HG03039 (cell line): ENCODE measurements around the gene DCUN1D5.
A peak's percentile ranks its signal among the peaks of the same experiment; 100 is the strongest.

Source experiments
- ATAC-seq: cut with Tn5 transposase; IDR thresholded peaks from one replicate; pipeline ENCODE4 v1.9.1; 2021; ENCODE audit warnings: mild to moderate bottlenecking, moderate library complexity; ENCODE audit not compliant: unreplicated experiment

DCUN1D5 gene

GRCh38 chr11:103091801-103092524, at the start of gene DCUN1D5:
TSS of gene DCUN1D5 (minus strand) at chr11:103092160. CDS start at chr11:103091872, 288 bp downstream.
- peak; percentile 100 for ATAC-seq

GRCh38 chr11:103125462-103125861, 33.5 kb upstream of the DCUN1D5 start:
- ATAC-seq = no peak

GRCh38 chr11:103114836-103115235, 22.9 kb upstream of the DCUN1D5 start:
- no peak for ATAC-seq

DNA sequence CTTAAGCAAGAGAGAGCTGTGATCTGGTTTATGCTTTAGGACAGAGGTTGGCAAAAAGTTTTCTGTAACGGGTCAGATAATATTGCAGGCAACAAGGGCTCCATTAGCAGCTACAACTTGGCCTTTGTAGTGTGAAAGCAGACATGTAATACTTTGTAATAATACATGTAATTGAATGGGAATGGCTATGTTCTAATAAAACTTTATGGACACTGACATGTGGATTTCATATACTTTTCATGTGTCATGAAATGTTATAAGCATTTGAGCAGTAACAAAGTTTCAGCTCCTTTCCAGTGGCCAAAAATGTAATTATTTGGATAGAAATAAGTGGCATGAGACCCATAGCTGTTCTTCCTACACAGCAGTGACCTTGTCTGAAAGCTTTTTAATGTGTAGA, 20.4 kb upstream of the DCUN1D5 start:
- ATAC-seq = no peak

GRCh38 chr11:103111400-103111799, 19.4 kb upstream of the DCUN1D5 start:
- no peak for ATAC-seq

DNA sequence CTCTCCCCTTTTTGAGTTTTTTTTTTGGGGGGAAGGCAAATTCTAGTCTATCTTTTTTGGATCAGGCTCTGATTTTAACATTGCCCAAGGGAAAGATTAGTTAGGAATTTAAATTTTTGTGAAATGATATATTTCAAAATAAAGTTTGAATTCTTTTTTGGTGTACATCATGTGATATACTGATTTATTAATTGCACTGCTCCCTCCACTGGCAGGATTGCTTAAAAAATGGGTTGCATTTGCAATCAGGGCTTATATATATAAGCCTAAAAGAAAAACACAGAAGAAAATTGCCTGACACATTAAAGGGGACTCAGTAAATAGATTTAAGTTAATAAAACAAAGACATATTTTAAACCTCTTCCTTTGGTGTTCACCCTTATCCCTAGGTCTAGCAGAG, 18.4 kb upstream of the DCUN1D5 start:
- no peak for ATAC-seq

GRCh38 chr11:103109818-103110388, 17.9 kb upstream of the DCUN1D5 start:
- ATAC-seq = no peak

DNA sequence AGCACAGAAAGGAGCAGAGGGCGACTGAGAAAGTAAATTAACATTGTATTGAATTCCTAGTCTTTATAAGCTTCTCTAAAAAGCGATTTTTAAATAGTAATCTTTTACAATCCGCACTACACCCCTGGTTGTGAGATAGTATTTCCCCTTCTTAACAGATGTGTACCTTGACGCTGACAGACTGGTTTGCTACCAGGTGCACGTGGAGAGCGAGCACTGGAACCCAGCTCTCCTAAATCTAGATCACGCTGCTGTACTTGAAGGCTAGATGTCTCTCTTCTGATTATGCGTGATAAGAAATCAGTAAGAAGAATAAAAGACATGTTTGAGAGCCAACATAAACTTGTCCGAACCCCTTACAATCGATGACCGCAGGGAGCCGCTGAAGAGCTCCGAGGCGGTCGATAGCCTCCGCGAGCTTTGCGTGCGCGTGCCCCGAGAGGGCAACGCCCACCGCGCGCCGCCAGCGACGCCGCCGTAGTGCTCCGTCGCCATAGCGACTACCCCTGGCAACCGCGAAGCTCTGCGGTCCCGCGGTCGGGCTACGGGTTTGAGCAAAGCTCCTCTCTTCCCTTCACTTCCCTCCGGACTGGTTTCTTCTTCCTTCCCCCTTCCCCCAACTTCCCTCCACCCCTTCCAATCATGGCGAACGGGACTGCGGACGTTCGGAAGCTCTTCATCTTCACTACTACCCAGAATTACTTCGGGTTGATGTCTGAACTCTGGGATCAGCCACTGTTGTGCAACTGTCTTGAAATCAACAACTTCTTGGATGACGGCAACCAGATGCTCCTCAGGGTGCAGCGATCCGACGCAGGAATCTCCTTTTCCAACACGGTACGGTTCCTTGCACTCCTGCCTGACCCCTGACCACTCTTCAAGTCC, 17.2 kb upstream of the DCUN1D5 start, which contains the start of gene DYNC2H1:
TSS of gene DYNC2H1 (plus strand) at position 494 of the 885 bp plus-strand sequence. CDS start at position 643, 149 bp downstream.
- peak; percentile 100 for ATAC-seq

- ATAC-seq = no peak
Measured at GRCh38 chr11:103097279-103097678, 5.3 kb upstream of the DCUN1D5 start.

- ATAC-seq = peak; percentile 35
Measured at GRCh38 chr11:103091064-103091800, 728 bp downstream of the DCUN1D5 start.

- no peak for ATAC-seq
Measured at GRCh38 chr11:103086461-103086860, 5.5 kb downstream of the DCUN1D5 start.

DNA sequence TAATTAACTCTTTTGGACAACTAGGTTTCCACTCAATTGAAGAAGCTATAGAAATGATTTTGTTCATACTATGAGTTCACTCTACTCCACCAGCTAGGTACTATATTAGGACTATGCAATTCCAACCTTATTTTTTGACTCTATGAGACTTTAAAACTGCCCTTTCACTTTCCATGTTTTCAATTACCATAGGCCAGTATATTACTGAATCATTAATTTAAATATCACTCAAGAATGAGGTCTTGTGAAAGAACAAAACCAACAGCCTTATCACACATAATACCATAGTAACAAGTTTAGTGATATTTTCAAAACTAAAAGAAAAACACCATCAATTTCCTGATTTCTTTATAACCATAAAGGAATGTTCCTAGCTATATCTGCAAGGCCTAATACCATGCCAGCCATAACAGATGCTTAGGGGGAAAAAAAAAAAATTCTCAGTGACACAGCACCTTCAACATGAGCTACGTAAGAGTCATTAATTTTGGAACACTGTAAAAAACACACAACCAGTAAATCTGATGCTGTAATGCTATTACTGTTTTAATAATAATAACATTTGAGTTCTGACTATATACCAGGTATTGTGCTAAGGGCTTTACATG, 6.1 kb downstream of the DCUN1D5 start:
- ATAC-seq = no peak

GRCh38 chr11:103079833-103080232, 12.1 kb downstream of the DCUN1D5 start:
- no peak for ATAC-seq

DNA sequence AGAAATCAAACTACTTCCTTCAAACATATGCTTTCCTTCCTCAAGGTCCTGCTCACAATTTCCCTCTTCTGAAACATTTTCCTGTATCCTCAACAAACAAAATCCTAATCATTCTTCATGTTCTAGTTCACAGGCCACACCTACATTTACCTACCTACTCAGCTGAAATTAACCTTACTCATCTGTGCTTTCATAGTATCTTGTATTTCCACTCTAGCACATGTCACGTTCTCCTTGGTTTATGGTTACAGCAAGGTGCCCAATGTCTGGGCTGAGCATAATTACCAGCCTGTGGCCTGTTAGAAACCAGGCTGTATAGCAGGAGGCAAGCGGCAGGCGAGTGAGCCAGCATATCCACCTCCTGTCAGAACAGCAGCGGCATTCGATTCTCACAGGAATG, 13.2 kb downstream of the DCUN1D5 start:
- ATAC-seq = no peak

GRCh38 chr11:103077554-103077953, 14.4 kb downstream of the DCUN1D5 start:
- no peak for ATAC-seq

- ATAC-seq = no peak
Measured at GRCh38 chr11:103076361-103076760, 15.6 kb downstream of the DCUN1D5 start.

DNA sequence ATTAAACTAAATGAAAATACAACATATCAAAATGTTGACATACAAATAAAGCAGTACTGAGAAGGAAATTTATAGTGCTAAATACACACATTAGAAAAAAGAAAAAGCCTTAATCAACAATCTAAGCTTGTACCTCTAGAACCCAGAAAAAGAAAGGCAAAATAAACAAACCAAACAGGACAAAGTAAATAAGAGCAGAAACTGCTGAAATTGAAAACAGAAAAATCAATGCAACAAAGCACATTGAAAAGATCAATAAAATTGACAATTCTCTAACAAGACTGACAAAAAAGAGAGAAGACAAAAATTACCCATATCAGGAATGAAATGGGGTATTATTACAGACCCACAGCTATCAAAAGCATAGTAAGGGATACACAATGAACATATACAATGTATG, 21.0 kb downstream of the DCUN1D5 start:
- no peak for ATAC-seq

DNA sequence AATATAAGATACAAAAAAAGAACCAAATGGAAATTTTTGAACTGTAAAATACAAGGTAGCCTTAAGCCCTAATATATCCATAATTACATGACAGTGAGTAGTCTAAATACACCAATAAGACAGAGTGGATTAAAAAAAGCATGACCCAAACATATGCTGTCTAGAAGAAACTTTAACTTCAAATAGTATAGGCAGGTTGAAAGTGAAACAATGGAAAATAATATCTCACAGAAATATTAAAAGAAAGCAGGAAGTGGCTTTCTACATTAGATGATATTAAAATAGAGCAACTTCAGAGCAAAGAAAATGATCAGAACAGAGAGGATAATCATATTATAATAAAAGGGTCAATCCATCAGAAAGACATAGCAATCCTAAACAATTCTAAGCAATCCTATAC, 21.8 kb downstream of the DCUN1D5 start:
- no peak for ATAC-seq

- no peak for ATAC-seq
Measured at GRCh38 chr11:103069367-103069766, 22.6 kb downstream of the DCUN1D5 start.

- ATAC-seq = no peak
Measured at GRCh38 chr11:103067118-103067517, 24.8 kb downstream of the DCUN1D5 start.
